GM19099 (cell line): ENCODE results near the gene CDC27.

Source experiments
- POLR2A ChIP-seq: IDR thresholded peaks from 3 replicates; pipeline ENCODE4 v1.6.1; 2011; ENCODE audit warnings: low read depth; ENCODE audit not compliant: insufficient read length; ENCODE audit errors: extremely low read depth

The CDC27 gene

GRCh38 chr17:47184681-47185080 lies 4.4 kb downstream of the CDC27 start:
- no peak for TF ChIP-seq POLR2A

- no peak for TF ChIP-seq POLR2A
Measured at GRCh38 chr17:47180337-47180736, 8.8 kb downstream of the CDC27 start.

- TF ChIP-seq POLR2A, result no peak
Measured at GRCh38 chr17:47179141-47179540, 10.0 kb downstream of the CDC27 start.

GRCh38 chr17:47177261-47177660 lies 11.8 kb downstream of the CDC27 start:
- no peak for TF ChIP-seq POLR2A

- no peak for TF ChIP-seq POLR2A
Measured at GRCh38 chr17:47176389-47176826, 12.7 kb downstream of the CDC27 start.

- TF ChIP-seq POLR2A, result no peak
Measured at GRCh38 chr17:47172696-47173565, 16.2 kb downstream of the CDC27 start.

GRCh38 chr17:47170710-47171109 lies 18.4 kb downstream of the CDC27 start:
- TF ChIP-seq POLR2A, result no peak

GRCh38 chr17:47165137-47165536 lies 24.0 kb downstream of the CDC27 start:
- no peak for TF ChIP-seq POLR2A

GRCh38 chr17:47164263-47164662 lies 24.8 kb downstream of the CDC27 start:
- TF ChIP-seq POLR2A, result no peak

- TF ChIP-seq POLR2A, result no peak
Measured at GRCh38 chr17:47162013-47162622, 27.0 kb downstream of the CDC27 start.

GRCh38 chr17:47159315-47159714 lies 29.8 kb downstream of the CDC27 start:
- TF ChIP-seq POLR2A, result no peak

GRCh38 chr17:47145351-47145750 lies 43.7 kb downstream of the CDC27 start:
- no peak for TF ChIP-seq POLR2A

- no peak for TF ChIP-seq POLR2A
Measured at GRCh38 chr17:47135235-47135634, 53.9 kb downstream of the CDC27 start.

- TF ChIP-seq POLR2A, result no peak
Measured at GRCh38 chr17:47131761-47132160, 57.3 kb downstream of the CDC27 start.

- TF ChIP-seq POLR2A, result no peak
Measured at GRCh38 chr17:47120521-47121095, 68.5 kb downstream of the CDC27 start.
